HG03342 (cell line): ENCODE data around the gene PACS2.
A peak's percentile ranks its signal among the peaks of the same experiment; 100 is the strongest.
"Not testable (repeated sequence)": the region's sequence is repeated elsewhere in the genome, so short reads cannot be mapped to it uniquely, and the experiment has no call there.

ENCODE experiments used
- ATAC-seq: cut with Tn5 transposase; IDR thresholded peaks from one replicate; pipeline ENCODE4 v1.9.1; 2021; ENCODE audit warnings: mild to moderate bottlenecking, moderate library complexity; ENCODE audit not compliant: unreplicated experiment

Gene PACS2

DNA sequence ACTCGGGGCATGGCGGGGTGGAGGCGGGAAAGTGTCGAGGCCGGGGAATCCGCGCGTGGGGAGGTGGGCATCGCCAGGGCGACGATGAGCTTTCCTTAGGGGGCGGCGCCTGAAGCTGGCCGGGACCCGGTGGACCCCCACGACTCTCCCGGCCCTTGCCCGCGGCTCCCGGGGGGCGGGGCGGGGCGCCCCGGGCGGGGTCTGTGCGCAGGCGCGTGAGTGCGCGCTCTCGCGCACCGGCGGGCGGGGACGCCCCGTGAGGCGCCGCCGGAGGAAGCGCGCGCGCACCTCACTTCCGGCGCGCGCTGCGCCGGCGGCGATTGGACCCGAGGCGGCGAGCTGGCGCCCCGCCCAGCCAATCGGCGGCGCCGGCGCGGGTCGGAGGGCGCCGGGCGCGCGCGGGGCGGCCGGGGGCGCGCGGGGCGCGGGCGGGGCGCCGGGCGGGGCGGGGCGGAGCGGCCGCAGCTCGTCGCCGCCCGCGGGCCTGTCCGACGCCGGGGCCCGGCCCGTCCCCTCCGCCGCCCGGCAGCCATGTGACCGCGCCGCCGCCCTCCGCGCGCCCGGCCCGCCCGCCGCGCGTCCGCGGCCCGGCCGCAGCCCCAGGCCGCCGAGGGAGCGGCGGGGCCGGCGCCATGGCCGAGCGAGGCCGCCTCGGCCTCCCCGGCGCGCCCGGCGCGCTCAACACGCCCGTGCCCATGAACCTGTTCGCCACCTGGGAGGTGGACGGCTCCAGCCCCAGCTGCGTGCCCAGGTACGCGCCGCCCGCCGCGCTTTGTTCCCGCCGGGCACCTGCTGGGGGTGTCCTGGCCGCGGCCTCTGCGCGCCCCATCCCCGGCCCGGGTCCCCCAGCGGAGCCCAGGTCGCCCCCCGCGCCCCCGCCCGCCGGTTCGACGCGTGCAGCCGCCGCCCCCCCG, at the start of gene PACS2:
TSS of gene PACS2 (plus strand) at position 462 of the 914 bp plus-strand sequence. CDS start at position 633, 171 bp downstream.
- peak; percentile 65 for ATAC-seq

DNA sequence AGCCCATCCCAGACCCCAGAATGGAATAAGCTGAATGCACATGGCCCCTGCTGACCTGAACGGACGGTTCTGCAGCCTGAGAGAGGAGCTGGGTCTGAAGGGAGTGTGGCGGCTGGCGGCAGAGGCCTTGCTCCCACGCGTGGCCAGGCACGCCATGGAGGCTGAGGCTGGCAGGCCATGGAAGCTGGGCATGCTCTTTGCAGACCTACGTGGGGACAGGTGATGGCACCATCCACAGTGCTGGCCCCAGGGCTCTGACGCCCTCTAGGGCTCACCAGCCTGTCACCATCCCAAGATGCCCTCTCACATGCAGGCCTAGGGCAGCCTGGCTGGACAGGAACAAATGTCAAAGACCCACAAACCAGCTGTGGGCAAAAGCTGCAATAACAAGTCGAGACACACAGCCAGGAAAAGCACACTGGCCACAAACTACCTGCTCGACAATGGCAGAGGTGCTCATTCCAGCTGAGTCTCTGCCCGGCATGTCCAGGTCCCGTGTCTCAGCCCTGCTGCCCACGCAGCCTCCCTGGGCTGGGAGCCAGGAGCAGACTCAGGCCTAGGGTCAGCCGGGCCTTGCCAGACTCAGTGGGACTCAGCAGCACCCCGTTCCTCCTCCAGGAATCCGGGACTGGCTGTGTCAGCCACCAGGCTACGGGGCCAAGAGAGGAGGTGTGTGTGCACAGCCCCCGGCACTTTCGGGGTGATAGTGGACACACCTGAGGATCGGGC, 46.6 kb upstream of the PACS2 start:
- no peak for ATAC-seq

DNA sequence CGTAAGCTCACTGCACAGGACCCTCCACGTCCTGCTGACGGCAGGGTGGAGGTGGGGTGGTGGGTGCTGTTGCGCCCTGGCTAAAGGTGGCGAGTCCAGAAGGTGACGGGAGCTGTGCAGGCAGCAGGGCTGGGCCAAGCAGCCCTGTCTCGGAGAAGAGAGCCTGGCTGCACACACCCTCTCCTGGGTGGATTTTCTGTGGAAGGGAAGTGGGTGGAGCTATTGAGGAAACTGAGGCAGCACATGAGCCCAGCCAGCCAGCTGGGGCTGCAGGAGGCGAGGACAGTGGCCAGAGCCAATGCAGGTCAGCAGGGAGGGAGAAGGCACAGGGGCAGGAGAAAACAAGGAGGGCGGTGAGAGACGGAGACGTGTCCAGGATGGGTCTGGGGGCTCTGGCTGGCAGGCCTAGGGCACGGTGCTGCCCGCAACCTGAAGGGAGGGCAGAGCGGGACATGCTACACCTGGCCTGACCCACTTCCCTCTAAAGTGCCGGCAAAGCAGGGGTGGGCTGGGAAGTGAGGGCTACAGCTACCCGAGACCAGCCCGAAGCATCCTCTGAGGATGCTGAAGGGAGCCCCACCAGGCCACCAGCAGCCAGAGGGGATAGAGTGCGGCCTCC, 45.7 kb upstream of the PACS2 start:
- ATAC-seq: no peak

DNA sequence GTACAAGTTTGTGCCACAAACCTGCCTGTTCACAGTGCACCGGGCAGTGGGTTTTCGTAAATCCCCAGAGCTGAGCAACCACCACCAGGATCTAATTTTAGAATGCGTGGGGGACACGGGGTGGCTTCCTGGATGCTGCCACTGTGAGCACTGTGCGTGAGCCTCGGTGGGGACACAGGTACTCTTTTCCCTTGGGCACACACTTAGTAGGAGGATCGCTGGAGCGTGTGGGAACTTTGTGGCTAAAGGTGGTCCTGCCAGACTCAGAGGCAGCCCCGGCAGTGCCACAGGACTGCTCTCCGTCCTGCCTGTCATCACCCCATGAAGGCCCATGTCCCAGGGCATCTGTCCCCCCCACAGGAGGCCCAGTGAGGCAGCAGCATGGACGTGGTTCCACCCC, 45.1 kb upstream of the PACS2 start:
- no peak for ATAC-seq

DNA sequence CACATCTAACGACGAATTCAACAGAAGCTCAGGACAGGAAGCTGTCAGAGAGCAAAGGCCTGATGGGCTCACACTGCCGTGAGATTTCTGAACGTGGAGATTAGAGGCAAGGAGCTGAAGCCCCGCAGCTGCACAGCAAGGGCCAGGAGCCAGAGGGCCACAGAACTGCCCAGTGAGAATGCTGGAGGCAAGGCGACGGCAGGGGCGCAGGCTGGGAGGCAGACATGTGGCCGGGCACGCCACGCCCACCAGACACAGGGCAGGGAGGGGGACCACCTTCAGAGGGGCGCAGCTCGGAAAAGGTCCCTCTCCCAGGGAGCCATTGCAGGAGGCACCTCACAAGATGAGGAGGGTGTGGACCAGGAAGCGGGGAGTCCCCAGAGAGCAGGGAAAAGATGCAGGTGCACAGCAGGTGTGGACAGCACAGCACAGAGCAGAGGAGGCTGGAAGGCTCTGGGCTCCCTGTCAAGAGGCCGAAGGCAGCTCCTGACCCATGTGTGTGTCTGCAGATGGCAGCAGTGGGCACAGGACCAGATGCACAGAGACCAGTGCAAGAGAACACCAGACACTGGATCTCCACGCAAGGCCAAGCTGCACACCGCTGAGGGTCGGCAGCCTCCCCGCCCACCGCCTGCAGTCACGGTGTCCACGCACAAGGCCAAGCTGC, 43.2 kb upstream of the PACS2 start:
- ATAC-seq: no peak

DNA sequence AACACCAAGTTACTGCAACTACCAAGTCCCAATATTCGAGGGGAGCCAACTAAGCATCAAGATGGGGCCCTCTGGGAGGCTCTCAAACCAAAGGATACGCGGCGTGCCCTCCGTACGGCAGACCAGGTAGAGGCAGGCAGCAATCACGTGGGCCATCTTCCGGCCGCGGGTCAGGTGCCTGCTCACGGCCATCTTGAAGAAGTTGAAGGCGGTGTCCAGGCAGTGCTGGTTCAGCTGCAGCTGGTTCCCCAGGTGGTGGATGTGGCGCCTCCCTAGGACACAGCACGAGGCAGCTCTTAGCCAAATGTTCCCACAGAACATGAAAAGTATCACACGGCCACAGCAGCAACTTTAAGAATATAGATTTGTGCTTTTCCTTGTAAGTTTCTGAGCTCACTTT, 41.9 kb upstream of the PACS2 start:
- no peak for ATAC-seq

DNA sequence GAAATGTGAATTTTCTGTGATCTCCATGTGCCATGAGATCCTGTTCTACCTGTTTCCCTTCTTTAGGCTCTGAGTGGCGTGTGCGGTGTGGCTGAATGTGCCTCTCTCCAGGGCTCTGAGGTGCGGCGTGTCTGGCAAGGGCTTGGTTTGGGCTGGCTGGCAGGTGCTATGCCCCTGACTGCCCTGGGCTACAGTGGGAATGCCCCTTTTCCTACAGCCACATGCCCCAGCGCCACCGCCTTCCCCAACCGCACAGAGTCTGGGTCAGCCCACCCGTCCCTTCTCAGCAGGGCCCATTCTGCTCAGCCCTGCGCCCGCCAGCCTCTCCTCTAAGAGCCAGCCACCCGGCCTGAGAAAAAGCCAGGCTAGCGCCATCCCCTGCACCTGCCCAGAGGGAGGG, 41.5 kb upstream of the PACS2 start:
- no peak for ATAC-seq

DNA sequence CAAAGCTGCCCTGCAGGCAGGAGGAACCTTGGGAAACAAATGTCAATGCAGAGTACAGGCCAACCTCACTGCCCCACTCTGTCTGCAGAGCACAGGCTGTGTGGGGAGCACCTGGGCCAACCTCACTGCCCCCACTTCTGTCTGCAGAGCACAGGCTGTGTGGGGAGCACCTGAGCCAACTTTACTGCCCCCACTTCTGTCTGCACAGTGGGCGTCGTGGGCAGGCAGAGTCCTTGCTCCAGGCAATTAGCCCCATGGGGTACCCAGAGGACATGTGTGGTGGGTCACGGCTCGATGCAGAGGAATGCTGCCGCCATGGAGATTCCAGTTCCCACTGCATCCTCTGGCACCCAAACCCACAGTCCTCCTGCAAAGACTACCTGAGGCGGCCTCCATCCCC, 39.9 kb upstream of the PACS2 start:
- no peak for ATAC-seq

DNA sequence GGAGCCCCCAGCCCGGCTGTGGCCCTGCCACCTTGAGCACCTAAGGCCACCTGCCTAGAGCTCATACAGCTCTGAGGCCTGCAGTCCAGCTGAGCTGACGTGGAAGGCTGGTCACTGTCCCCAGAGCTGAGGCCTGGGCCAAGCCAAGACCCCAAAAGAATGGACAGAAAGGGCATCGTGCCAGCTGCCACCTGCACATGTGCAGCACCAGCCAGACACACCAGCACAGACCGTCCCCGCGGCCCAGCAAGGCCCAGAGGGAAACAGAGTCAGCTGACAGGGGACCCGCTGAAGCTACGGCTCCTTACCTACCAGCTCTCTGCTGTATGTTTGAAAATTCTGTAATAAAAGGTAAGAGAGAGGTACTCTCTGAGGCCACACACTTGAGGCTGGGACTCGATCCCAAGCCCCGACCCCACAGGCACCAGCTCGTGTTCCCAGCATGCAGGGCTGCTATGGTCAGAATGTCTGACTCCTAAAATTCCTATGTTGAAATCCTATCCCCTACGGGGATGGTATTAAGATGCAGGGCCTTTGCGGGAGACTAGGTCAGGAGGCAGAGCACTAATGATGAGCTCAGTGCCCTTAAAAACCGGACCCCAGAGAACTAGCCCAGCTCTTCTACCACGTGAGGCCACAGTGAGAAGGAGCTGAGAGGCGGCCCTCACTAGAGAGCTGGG, 39.1 kb upstream of the PACS2 start:
- ATAC-seq: no peak

DNA sequence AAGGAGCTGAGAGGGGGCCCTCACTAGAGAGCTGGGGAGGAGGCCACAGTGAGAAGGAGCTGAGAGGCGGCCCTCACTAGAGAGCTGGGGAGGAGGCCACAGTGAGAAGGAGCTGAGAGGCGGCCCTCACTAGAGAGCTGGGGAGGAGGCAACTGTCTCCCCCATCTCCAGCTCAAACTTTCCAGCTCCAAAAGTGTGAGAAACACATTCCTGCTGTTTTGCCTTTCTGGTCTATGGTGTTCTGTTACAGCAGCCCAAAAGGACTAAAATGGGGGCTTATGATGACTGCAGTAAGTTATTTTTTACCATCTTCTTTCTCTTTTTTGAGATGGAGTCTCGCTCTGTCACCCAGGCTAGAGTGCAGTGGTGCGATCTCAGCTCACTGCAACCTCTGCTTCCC, 37.1 kb upstream of the PACS2 start:
- not testable (repeated sequence) for ATAC-seq

DNA sequence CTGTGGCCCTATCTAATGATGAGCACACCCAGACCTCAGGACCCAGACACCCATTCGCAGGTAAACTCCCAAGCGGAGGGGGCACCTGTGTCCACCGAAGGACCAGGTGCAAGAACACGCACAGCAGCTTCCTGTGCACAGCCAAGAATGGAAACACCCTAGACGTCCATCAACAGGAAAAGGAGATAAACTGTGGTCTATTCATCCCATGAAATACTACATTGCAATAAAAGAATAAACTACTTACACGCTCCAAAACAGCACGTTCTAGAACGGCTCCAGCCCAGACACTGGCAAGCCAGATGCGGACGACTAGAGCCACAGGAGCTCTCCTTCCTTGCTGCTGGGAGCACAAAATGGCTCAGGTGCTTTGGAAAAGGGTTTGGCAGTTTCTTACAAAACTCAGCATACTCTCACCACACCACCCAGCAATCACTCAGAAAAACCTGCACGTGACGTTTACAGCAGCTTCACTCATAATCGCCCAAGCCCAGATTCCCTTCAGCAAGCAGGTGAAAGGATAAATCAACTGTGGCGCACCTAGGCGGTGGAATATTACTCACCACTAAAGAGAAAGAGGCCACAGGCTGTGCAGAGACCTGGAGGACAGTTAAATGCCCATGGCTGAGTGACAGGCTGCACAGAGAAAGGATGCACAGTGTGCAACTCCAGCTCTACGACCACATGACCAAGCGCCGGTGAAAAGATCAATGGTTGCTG, 34.7 kb upstream of the PACS2 start:
- no peak for ATAC-seq

DNA sequence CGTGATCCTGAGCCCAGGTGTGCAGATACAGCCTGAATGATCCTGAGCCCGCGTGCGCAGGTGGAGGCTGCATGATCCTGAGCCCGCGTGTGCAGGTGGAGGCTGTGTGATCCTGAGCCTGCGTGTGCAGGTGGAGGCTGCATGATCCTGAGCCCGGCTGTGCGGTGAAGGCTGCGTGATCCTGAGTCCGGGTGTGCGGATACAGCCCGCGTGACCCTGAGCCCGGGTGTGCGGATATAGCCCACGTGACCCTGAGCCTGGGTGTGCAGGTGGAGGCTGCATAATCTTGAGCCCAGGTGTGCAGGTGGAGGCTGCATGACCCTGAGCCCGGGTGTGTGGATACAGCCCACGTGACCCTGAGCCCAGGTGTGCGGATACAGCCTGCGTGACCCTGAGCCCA, 34.0 kb upstream of the PACS2 start:
- ATAC-seq: no peak

DNA sequence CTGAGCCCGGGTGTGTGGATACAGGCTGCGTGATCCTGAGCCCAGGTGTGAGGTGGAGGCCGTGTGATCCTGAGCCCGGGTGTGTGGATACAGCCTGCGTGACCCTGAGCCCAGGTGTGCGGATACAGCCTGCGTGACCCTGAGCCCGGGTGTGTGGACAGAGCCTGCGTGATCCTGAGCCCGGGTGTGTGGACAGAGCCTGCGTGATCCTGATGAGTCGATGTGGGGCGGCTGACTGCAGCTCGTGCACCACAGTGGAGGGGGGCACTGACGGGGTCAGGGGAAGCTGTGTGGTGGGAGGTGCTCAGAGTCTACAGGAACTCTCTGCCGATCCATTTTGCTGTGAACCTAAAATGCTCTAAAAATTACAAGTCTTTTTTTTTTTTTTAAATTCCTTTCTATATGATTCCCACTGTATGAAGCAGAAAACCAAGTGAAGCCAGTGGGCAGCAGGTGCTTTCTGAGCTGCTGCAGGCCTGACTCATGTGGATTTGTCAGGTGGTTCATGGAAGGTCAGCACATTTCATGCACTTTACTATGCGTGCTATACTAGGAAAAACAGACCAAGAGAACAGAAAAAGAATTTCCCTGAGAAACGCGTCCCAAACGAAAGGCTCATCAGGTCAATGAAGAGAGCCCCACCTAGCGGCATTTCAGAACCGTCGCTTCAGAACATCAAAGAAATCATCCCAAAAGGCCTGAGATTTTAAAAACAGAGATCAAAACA, 33.0 kb upstream of the PACS2 start:
- ATAC-seq: no peak

DNA sequence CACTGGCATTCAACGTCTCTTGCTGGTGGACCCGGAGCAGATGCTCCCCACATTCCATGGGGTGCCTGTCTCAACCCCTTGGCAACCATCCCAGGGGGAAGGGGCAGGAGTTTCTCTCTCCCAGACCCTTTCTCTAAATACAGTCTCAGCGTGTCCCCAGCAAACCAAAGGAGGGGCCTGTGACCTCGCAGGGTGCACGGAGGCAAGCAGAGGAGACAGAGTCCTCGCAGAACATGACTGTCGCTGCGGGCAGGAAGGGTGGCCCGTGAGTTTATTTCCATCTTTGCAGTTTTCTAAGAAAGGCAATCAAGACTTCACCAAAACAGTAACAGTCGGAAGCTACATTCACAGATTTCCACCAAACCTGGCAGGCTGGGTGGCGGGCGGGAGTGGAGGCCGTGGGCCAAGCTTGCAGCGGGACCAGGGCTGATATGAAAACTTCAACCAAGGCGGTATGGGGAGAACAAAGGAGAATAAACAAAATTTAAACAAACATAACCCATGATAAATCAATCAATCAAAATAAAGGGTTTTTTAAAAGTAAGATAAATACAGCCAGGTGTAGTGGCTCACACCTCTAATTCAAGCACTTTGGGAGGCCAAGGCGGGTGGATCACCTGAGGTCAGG, 32.3 kb upstream of the PACS2 start:
- no peak for ATAC-seq

DNA sequence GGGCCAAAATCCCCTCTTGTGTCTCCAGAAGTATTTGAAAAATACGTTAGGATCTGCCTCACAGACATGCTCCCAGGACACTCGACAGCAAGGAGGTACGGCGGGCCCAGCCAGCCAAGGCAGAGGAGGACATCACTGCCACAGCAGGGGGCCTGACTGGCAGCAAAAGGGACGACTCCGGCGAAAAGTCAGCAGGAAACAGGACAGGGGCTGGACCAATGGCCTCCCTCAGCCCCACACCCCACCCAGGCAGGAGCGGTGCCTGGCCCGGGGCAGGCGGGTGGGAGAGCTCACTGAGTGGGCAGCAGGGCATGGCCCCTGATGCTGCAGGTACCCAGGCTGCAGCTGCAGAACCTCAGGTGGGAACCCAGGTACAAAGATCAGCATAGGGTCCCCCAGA, 31.5 kb upstream of the PACS2 start:
- no peak for ATAC-seq

DNA sequence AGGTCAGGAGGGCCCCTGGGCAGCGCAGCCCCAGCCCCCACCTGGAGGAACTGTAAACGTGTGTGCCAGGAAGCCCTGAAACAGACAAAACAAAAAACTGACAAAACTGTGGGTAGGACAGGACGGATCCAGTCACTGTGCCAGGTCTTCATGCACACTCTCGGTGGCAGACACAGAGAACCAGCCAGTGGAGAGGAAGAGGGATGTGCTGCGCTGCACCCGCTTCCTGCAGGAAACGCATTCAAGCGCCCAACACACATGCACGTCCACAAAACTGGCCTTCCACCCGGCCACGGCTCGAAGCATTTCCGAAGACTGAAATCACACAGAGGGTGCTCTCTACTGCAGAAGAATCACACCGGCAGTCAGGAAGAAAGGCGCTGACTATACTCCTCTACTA, 30.6 kb upstream of the PACS2 start:
- ATAC-seq: no peak

DNA sequence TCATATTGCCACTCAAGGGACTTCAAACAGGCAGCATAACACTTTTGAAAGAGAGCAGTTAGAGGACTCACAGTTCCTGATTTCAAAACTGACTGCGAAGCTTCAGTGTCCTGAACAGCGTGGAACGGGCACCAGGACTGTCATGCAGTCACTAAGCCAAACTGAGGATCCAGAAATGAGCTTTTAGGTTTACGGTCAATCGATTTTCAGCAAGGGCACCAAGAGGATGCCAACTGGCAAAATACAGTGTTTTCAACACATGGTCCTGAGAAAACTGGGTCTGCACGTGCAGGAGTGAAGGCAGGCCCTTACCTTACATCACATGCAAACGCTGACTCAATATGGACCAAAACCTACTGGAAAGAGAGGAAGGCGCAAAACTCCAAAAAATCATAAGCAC, 29.4 kb upstream of the PACS2 start:
- no peak for ATAC-seq

DNA sequence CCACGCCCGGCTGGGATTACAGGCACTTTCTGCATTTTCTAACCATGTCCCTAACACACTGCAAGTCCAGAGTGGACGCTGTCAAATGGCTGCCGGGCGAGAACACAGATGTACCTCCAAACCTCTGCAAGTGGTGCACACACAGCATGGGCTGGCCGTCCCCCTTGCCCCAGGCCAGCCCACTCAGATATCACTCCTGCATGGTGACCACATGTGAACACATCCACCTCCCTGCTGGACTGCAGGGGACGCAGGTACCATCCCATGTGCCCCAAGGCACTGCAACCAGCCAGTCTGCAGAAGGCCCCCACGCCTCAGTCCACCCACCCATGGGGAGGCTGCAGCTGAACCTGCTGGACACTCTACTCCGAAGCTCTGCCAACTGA, 27.8 kb upstream of the PACS2 start:
- ATAC-seq: no peak
